ENCODE results near the gene ZFP28. TPM values are rescaled to one million over a fixed set of nuclear protein-coding genes. Genes with fewer than 3 reads are reported as not detected.

ZFP28 gene
- total and polyA plus RNA-seq, 12 donors: 4.0 to 9.5 (median 7.5) TPM

GRCh38 chr19:56507446-56508289 lies 31.1 kb upstream of the ZFP28 start, which contains the start of gene ZNF471:
TSS of gene ZNF471 (plus strand) at chr19:56507855. CDS start at chr19:56511572, 3,717 bp downstream.
- peak; percentile 98 to 99 (median 99) for DNase-seq
- H3K4me3 ChIP-seq: peak within 1 kb of the TSS; percentile 49 to 78 (median 58)
- TF ChIP-seq POLR2A (IDR thresholded peaks at IDR 0.05) (peak in 1 of 2 donors; percentile 53), CTCF (IDR thresholded peaks at IDR 0.05) (no peak)
- no peaks in the 10 kb centered on the region for H3K36me3 ChIP-seq (replicated peaks in 1 of 2)
- H3K9me3 ChIP-seq (replicated peaks in 1 of 3): no peaks in the 10 kb centered on the region
- peaks cover 4 to 14% of the 10 kb centered on the region in 2 donors for H3K4me1 ChIP-seq (replicated peaks in 1 of 2)
- no peaks in the 10 kb centered on the region for H3K27me3 ChIP-seq
- 0 to 2% (median 1%) methylated on average over 27 to 74 of the region's 74 CpGs for WGBS, 4 donors
- intact Hi-C loops (cut with DNase I): loop anchor here in 1 of 2 donors (10.0 kb wide), 1 partner anchor 103 kb away; the partner anchor contains the start of gene ZNF583
- peak within 1 kb of the TSS; percentile 71 to 97 (median 89) for H3K27ac ChIP-seq

- H3K27me3 ChIP-seq: no peaks in the 10 kb centered on the region
- H3K4me1 ChIP-seq (replicated peaks in 1 of 2): peaks cover 4 to 14% of the 10 kb centered on the region in 2 donors
- H3K4me3 ChIP-seq: peak overlapping the region in 3 of 4 donors; percentile 52 to 78 (median 64)
- H3K36me3 ChIP-seq (replicated peaks in 1 of 2): no peaks in the 10 kb centered on the region
- DNase-seq: no peak
- H3K9me3 ChIP-seq (replicated peaks in 1 of 3): peaks cover 0 to 4% (median 0%) of the 10 kb centered on the region in 3 donors
- 4 to 6% (median 5%) methylated on average over 17 of the region's 17 CpGs for WGBS, 4 donors
- TF ChIP-seq POLR2A (IDR thresholded peaks at IDR 0.05) (no peak), CTCF (IDR thresholded peaks at IDR 0.05) (no peak)
- intact Hi-C loops (cut with DNase I): loop anchor here in 1 of 2 donors (10.0 kb wide), 1 partner anchor 104 kb away; the partner anchor contains the start of gene ZNF583
- peak overlapping the region in 4 of 5 donors; percentile 87 to 97 (median 90) for H3K27ac ChIP-seq
Observed at GRCh38 chr19:56508290-56508778, 30.4 kb upstream of the ZFP28 start.

- no peak for DNase-seq
- Histone ChIP-seq H3K36me3 (replicated peaks in 1 of 2) (no peaks in the 10 kb centered on the region), H3K4me1 (replicated peaks in 1 of 2) (no peaks in the 10 kb centered on the region), H3K27me3 (no peaks in the 10 kb centered on the region), H3K27ac (no peak overlapping the region), H3K9me3 (replicated peaks in 1 of 3) (peaks cover 15 to 88% (median 19%) of the 10 kb centered on the region in 3 donors), H3K4me3 (no peak overlapping the region)
- WGBS, 4 donors: 86 to 95% (median 94%) methylated on average over 4 of the region's 4 CpGs
- TF ChIP-seq CTCF (IDR thresholded peaks at IDR 0.05): no peak
- TF ChIP-seq POLR2A (IDR thresholded peaks at IDR 0.05): no peak
- intact Hi-C loops (cut with DNase I): no loop called here
Observed at GRCh38 chr19:56525214-56525860, 13.4 kb upstream of the ZFP28 start.

- H3K27me3 ChIP-seq: no peaks in the 10 kb centered on the region
- intact Hi-C loops (cut with DNase I): loop anchor here in 1 of 2 donors (10.0 kb wide), 1 partner anchor 113 kb away; no protein-coding TSS in a partner anchor
- H3K4me3 ChIP-seq: peak overlapping the region in 1 of 4 donors; percentile 80
- no peaks in the 10 kb centered on the region for H3K36me3 ChIP-seq (replicated peaks in 1 of 2)
- TF ChIP-seq POLR2A (IDR thresholded peaks at IDR 0.05): no peak
- no peak for TF ChIP-seq CTCF (IDR thresholded peaks at IDR 0.05)
- DNase-seq: no peak
- peaks cover 0 to 31% (median 0%) of the 10 kb centered on the region in 3 donors for H3K9me3 ChIP-seq (replicated peaks in 1 of 3)
- H3K4me1 ChIP-seq (replicated peaks in 1 of 2): peaks cover 4 to 10% of the 10 kb centered on the region in 2 donors
- H3K27ac ChIP-seq: no peak overlapping the region
- 91 to 100% (median 98%) methylated on average over 2 to 3 of the region's 3 CpGs for WGBS, 4 donors
Observed at GRCh38 chr19:56537442-56537841, 1.3 kb upstream of the ZFP28 start.
